HG02981 (cell line): ENCODE results near the gene STRN4.
"Not testable (repeated sequence)": the region's sequence is repeated elsewhere in the genome, so short reads cannot be mapped to it uniquely, and the experiment has no call there.

Experiments used
- ATAC-seq: cut with Tn5 transposase; IDR thresholded peaks from one replicate; pipeline ENCODE4 v1.9.1; 2021; ENCODE audit warnings: mild to moderate bottlenecking, moderate library complexity; ENCODE audit not compliant: unreplicated experiment

The STRN4 gene

DNA sequence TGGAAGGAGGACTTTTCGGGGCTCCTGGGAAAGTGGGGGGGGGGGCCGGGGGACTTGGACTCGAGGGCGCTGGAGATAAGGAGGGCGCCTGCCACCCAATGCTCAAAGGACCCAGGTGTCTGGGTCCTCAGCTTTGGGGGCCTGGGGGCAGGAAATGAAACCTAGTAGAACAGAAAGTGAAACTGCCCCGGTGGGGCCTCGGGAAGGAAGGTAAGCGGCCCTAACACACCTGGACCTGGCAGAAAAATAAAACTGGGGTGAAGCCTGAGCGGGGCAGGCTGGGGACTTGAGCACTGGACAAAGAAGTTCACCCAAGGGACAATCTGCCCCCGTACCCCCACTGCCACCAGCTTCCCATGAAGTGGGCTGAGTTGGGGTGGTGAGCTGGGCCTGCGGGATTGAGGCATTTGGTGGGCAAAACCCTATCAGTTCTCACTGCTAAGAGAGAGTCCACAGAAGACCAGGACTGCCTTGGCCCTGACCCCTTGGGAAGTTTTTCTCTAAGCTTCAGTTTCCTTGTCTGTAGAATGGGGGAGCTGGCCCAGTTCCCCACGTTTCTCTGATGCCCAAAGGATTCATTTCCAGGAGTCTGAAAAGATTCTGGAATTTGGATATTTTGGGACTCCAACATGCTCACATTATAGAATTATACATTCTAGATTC lies 31.7 kb downstream of the STRN4 start:
- ATAC-seq = no peak

DNA sequence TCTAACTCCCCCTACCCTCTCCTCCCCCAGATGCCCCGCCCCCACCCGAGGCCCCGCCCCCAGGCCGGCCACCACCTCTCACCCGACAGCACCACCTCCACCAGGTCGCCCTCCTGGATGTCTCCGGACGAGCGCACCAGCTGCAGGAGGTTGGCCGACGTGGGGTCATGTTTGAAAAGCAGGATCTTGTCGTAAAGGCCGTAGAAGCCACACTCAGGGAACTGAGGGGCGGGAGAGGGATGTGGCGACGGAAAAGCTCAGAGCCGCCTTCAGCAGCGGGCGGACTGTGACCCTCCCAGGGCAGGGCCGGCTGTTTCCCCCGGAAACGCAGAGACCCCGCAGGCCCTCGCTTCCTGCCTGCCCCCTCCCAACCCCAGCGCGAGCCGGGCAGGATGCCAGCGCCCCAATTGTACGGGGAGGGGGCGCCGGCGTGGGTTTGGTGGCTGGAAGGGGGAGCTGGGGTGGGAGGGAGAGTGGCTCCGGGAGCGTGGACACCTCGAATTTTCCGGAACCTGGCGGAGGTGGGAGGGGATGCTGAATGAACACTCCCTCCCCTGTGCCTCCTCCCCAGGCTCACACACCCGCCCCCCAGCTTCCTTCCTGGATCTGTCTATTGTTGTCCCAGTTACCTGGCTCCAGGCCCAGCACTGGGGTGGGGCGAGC lies 32.3 kb downstream of the STRN4 start:
- no peak for ATAC-seq

GRCh38 chr19:46712768-46713338 lies 33.4 kb downstream of the STRN4 start:
- ATAC-seq = not testable (repeated sequence)

DNA sequence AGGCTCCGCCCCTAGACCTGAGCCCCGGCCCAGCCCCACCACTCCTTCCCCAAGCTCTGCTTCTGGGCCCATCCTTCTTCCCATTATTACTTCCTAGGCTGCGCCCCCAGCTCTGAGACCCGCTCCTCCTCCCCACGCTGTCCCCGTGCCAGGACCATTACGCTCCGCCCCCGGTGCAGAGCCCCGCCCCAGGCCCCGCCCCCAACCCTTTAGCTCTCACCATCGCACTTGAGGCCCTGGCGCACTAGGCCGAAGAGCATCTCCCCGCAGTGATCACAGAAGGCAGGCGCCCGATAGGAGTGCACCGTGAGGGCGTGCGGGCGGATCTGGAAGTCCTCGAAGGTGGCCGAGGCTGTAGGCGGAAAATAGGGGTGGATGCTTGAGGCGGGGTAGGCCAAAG lies 35.6 kb downstream of the STRN4 start:
- no peak for ATAC-seq

DNA sequence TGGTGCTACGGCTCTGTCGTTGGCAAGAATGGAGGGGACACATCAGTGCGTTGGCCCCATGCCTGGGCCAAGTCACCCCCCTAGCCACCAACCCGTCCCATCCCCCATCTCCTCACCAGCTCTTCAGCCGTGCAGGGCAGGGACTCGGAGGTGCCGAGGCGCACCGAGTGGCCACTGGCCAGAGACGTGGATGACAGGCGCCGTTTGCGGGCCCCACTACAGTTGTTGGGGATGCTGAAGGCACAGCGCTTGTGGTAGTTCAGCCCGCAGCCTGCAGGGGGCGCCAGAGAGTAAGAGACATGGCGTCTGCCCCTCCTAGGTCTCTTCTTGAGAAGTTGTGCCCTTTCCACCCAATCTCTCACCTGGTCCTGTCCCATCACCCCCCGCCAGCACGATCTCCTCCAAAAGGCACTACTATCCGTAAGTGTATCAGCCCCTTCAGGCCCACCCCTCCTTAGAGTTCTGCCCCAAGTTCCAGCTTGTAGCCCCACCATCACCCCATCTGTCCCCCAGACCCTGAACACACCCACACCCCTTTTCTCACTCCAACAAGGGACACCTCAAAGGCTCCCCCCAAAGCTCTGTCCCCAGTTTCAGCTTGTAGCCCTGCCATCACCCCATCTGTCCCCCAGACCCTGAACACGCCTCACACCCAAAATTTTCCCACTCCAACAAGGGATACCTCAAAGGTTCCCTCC lies 41.7 kb downstream of the STRN4 start:
- no peak for ATAC-seq

DNA sequence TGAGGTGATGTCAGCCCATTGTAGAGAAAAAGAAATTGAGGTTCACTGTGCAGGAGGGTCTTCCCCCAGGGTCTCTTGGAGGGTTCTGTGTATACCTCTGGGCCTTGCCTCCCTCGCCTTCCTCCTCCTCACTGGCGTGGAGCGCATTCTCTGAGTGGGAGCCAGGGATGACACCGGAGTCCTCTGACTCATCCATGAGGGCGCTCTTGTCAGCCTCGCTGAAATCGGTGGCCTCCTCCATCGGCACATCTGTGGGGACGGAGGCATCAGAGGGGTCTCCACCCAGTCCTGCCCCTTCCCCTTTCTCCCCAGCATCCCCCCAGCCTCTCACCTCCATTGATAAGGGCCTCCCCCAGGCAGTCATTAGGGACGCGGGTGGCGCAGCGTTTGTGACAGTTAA lies 45.5 kb downstream of the STRN4 start:
- ATAC-seq = no peak

DNA sequence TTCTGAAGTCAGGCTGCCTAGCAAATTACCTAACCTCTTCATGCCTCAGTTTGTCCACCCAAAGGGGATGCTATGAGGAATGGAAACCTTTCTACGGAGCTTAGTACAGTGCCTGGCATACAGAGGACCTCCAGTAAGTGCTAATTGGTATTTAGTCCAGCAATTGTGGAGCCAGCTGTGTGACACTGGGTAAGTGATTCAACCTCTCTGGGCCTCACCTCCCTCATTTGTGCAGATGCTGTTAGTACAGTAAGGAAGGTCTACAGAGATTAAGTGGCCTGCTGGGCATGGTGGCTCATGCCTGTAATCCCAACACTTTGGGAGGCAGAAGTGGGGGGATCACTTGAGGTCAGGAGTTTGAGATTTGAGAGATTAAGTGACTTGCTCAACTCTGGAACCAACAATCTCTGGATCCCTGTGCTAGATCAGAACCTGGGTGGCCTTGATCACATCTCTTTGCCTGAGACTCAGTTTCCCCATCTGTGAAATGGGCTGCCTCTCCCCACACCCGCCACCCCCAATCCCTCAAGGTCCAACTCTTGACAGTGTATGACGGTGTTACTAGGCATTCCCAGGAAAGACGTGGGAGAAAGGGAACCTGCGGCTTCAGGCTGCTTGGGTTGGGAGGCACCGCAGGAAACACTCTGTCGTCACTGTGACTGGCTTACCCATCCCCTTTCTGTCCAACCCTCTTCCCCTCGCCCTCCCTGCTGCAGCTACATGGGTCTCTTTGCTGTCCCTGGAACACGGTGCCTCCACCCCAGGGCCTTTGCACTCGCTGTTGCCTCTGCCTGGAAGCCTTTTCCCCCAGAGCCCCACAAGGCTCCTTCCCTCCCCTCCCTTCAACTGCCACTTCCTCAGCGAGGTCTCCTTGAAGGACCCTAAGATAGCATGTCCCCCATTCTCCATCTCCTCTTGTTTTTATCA lies 47.6 kb downstream of the STRN4 start:
- no peak for ATAC-seq

GRCh38 chr19:46697204-46697960 lies 48.9 kb downstream of the STRN4 start:
- ATAC-seq = no peak

DNA sequence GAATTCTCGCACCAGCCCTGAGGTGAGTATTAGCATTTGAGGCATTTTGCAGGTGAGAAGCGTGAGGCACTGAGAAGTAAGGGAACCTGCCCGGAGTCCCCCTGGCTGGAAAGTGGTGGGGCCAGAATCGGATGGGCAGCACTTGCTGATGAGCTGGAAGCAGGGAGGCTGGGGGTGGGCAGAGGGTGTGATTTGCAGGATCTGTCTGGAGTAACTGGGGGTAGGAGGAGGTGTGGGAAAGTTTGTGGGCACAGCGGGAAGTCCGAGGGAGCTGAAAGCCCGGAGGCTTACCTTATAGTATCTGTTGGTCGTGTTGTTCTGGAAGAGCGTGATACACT lies 49.4 kb downstream of the STRN4 start:
- ATAC-seq = no peak

- ATAC-seq = no peak
Observed at GRCh38 chr19:46696052-46696451, 50.2 kb downstream of the STRN4 start.

DNA sequence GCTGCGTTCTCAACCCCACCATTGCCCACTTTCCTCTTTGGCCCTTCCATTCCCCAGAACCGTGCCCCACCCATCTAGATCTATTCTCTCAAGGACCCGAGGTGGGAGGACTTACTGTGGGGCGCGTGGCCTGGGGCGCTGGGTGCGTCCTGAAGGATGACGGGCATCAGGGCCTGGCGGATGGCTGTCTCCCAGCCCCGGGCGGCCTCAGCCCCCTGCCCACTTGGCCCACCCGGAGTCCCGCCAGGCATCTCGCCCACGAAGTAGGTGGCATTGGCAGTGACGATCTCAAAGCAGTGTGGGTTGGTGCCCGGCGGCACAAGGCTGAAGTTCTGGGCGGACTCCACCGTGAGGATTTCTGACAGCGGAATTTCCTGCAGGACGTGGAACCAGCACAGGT lies 52.5 kb downstream of the STRN4 start:
- no peak for ATAC-seq

GRCh38 chr19:46692918-46693722 lies 53.1 kb downstream of the STRN4 start:
- no peak for ATAC-seq

DNA sequence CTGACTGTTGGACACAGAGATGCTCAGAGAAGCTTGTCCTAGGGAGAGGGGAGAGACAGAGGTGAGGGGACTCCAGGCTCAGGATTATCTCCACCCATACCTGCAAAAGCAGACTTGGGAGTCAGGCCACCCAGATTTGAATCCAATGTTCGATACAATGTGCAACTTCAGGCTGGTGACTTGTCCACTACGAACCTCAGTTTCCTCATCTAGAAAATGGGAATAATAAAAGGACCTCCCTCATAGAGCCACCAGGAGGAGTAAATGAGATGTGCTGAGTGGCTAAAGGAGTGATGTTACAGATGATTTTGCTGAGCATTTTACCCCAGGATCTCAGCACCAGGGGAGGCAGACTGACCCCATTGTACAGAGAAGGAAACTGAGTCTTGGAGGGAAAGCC lies 54.3 kb downstream of the STRN4 start:
- no peak for ATAC-seq

GRCh38 chr19:46691104-46691503 lies 55.1 kb downstream of the STRN4 start:
- ATAC-seq = no peak

DNA sequence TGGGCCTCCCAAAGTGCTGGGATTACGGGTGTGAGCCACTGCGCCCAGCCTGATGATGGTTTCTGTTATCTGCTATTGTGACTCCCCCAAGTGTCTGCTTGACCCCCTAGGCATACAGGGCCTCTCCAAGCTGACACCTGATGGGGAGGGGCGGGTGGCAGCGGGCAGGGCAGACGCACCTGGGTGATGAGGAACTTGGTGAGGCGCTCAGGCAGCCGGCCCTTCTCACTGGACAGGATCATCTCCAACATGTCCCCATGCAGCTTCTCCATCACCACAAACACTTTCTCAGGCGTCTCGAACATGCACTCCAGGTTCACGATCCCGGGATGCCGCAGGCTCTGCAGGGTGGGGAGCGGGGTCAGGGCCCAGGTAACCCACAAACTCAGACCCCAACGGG lies 56.9 kb downstream of the STRN4 start:
- ATAC-seq = no peak

GRCh38 chr19:46687438-46688145 lies 58.7 kb downstream of the STRN4 start:
- ATAC-seq = no peak

DNA sequence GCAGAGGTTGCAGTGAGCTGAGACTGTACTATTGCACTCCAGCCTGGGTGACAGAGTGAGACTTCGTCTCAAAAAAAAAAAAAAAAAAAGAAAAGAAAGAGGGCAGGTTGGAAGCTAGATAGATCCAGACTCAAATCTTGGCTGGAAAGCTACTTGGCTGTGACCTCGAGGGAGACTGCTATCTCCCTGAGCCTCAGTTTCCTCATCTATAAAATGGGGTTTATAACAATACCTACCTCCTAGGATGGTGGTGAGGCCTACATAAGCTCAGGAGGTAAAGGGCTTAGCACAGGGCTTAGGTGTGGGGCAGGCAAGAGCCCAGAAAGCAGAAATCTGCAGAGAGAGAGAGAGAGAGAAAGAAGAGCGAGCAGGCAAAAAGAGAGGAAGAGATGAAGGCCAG lies 61.1 kb downstream of the STRN4 start:
- ATAC-seq = no peak

GRCh38 chr19:46678110-46678732 lies 68.0 kb downstream of the STRN4 start:
- no peak for ATAC-seq
